Gastroesophageal sphincter (tissue), 3 donors: ENCODE data around the gene PROKR1.

Experiments used
- EP300 ChIP-seq: sonication (generic); formaldehyde crosslinking; IDR thresholded peaks from one replicate; pipeline ENCODE4 v1.6.1; 2017; ENCODE audit warnings: antibody characterized with exemption, mild to moderate bottlenecking
- POLR2A ChIP-seq, 2 donors: fragments of 450-650 bp; IDR thresholded peaks; one replicate each; pipeline ENCODE4 v1.6.1; 2017; ENCODE audit warnings: antibody characterized with exemption in 2 of 2, mild to moderate bottlenecking in 2 of 2, moderate library complexity in 1 of 2
- POLR2AphosphoS5 ChIP-seq: sonication (generic); formaldehyde crosslinking; IDR thresholded peaks from one replicate; pipeline ENCODE4 v1.6.1; 2017; ENCODE audit warnings: antibody characterized with exemption
- TF ChIP-seq, protein P1 (sequence below), 4 experiments: fragments of 200-600 bp in 2 of 4; fragments of 450-650 bp in 2 of 4; sonication (generic) in 1 of 4; IDR thresholded peaks; one replicate each; pipeline ENCODE4 v1.5.1; 2017 to 2019; ENCODE audit warnings: antibody characterized with exemption in 4 of 4, mild to moderate bottlenecking in 2 of 4, moderate library complexity in 2 of 4

GRCh38 chr2:68696554-68696953 lies 53.2 kb downstream of the PROKR1 start:
- TF ChIP-seq, protein P1, sequence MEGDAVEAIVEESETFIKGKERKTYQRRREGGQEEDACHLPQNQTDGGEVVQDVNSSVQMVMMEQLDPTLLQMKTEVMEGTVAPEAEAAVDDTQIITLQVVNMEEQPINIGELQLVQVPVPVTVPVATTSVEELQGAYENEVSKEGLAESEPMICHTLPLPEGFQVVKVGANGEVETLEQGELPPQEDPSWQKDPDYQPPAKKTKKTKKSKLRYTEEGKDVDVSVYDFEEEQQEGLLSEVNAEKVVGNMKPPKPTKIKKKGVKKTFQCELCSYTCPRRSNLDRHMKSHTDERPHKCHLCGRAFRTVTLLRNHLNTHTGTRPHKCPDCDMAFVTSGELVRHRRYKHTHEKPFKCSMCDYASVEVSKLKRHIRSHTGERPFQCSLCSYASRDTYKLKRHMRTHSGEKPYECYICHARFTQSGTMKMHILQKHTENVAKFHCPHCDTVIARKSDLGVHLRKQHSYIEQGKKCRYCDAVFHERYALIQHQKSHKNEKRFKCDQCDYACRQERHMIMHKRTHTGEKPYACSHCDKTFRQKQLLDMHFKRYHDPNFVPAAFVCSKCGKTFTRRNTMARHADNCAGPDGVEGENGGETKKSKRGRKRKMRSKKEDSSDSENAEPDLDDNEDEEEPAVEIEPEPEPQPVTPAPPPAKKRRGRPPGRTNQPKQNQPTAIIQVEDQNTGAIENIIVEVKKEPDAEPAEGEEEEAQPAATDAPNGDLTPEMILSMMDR (IDR thresholded peaks at IDR 0.05) = no peak
- TF ChIP-seq POLR2A (IDR thresholded peaks at IDR 0.05) (no peak), EP300 (no peak), POLR2AphosphoS5 (no peak)
